ENCODE results near the gene NAAA.

DNA sequence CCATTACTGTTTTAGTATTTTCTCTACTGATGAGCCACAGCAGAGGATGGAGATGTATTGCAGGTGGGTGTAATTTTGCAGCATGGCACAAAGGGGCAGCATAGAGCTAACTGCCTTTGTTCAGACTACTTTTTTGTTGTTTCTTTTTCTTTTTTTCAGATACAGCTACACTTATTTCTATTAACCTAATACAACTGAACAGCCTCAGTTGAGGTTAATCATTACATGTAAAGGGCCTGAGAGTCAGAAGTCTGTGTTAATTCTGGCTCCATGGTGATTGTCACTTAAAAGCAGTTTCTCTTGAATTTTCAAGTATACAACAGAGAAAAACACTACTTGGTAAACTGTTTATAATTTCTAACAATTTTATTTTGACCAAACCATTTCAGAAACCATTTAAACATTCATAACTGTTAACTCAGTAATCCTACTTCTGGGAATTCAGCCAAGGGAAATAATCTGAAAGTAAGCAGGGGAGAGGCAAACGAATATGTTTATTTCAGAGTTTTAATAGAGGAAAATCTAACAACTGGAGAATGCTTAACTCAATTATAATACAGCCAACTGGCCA, 24.6 kb downstream of the NAAA start:
- TF ChIP-seq, protein P1, sequence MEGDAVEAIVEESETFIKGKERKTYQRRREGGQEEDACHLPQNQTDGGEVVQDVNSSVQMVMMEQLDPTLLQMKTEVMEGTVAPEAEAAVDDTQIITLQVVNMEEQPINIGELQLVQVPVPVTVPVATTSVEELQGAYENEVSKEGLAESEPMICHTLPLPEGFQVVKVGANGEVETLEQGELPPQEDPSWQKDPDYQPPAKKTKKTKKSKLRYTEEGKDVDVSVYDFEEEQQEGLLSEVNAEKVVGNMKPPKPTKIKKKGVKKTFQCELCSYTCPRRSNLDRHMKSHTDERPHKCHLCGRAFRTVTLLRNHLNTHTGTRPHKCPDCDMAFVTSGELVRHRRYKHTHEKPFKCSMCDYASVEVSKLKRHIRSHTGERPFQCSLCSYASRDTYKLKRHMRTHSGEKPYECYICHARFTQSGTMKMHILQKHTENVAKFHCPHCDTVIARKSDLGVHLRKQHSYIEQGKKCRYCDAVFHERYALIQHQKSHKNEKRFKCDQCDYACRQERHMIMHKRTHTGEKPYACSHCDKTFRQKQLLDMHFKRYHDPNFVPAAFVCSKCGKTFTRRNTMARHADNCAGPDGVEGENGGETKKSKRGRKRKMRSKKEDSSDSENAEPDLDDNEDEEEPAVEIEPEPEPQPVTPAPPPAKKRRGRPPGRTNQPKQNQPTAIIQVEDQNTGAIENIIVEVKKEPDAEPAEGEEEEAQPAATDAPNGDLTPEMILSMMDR (IDR thresholded peaks at IDR 0.05; ENCODE audit: borderline replicate concordance, extremely low read depth, low read length, poor library complexity, severe bottlenecking), result peak; percentile 87
- TF ChIP-seq EZH2 (IDR thresholded peaks at IDR 0.05; ENCODE audit: borderline replicate concordance, low read depth, low read length, severe bottlenecking), result no peak
